ENCODE data around the gene LYPD1. TPM values are rescaled to one million over a fixed set of nuclear protein-coding genes. Genes with fewer than 3 reads are reported as not detected.

The LYPD1 gene
- total RNA-seq, 6 experiments from 2014 or later = 0.27 to 1.5 (median 0.81) TPM; not detected in 1

GRCh38 chr2:132665401-132666140 is 4.4 kb downstream of the LYPD1 start:
- no peak overlapping the region for H3K27ac ChIP-seq
- no peak overlapping the region for H3K4me3 ChIP-seq
- no peaks in the 10 kb centered on the region for H3K9me3 ChIP-seq
- no peaks in the 10 kb centered on the region for H3K36me3 ChIP-seq
- no peak for ATAC-seq
- H3K27me3 ChIP-seq = peaks cover 0 to 11% of the 10 kb centered on the region in 2 donors
- no peak for TF ChIP-seq CTCF (IDR thresholded peaks at IDR 0.05)
- TF ChIP-seq POLR2A (IDR thresholded peaks at IDR 0.05) = no peak
- DNase-seq = no peak
- intact Hi-C loops (cut with DNase I) = no loop called here
- peaks cover 0 to 19% (median 4%) of the 10 kb centered on the region in 4 donors for H3K4me1 ChIP-seq
- WGBS (ENCODE audit: insufficient coverage, low coverage, low lambda C conversion rate, missing lambda C conversion rate) = 59% methylated on average over 3 of the region's 4 CpGs

DNA sequence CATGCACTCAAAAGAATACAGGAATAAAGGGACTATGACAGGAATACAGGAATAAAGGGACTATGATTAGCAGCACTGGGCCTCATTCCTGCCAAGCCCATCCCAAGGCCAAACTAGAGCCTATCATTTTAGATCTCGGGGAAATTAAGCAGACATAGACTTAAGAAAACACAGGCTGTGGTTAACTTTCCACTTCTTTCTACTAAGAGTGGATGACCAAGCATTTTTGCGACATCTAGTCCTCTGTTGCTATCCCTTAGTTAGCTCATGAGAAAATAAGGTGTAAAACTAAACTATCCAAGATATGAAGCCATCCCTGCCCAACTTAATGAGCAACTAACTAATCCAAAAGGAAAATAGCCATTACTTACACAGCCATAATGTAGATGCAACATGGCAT is 5.9 kb downstream of the LYPD1 start:
- ATAC-seq = no peak
- no peak overlapping the region for H3K4me3 ChIP-seq
- no peak for DNase-seq
- intact Hi-C loops (cut with DNase I) = no loop called here
- H3K4me1 ChIP-seq = peaks cover 0 to 10% (median 2%) of the 10 kb centered on the region in 4 donors
- H3K36me3 ChIP-seq = no peaks in the 10 kb centered on the region
- WGBS (ENCODE audit: insufficient coverage, low coverage, low lambda C conversion rate, missing lambda C conversion rate) = 40% methylated on average over 2 of the region's 2 CpGs
- TF ChIP-seq CTCF (IDR thresholded peaks at IDR 0.05) = no peak
- no peak for TF ChIP-seq POLR2A (IDR thresholded peaks at IDR 0.05)
- H3K9me3 ChIP-seq = no peaks in the 10 kb centered on the region
- H3K27me3 ChIP-seq = peaks cover 0 to 8% of the 10 kb centered on the region in 2 donors
- H3K27ac ChIP-seq = no peak overlapping the region

DNA sequence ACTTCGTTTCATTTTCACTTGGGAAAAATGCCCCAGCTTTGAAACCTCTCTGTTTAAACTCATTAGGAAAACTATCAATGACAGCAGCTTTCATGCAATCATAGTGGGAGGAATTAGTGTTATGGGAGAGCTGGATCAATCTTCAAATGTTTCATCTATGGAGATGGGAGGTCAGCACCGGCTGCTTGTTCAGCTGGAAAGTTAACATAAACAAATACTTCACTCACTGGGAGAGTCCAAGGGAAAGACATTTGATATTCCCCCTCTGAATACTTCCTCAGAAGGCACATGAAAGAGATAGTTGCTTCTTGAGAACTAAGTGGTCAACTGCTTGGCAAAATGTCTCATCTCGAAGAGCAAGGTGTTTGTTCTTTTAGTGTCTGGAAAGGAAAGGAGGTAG is 7.3 kb downstream of the LYPD1 start:
- TF ChIP-seq POLR2A (IDR thresholded peaks at IDR 0.05) = no peak
- TF ChIP-seq CTCF (IDR thresholded peaks at IDR 0.05) = no peak
- intact Hi-C loops (cut with DNase I) = no loop called here
- ATAC-seq = no peak
- no peak overlapping the region for H3K4me3 ChIP-seq
- H3K36me3 ChIP-seq = no peaks in the 10 kb centered on the region
- H3K4me1 ChIP-seq = peaks cover 0 to 3% (median 0%) of the 10 kb centered on the region in 4 donors
- no peaks in the 10 kb centered on the region for H3K9me3 ChIP-seq
- no peak for DNase-seq
- no peak overlapping the region for H3K27ac ChIP-seq
- WGBS (ENCODE audit: insufficient coverage, low coverage, low lambda C conversion rate, missing lambda C conversion rate) = 37% methylated on average over 3 of the region's 3 CpGs
- no peaks in the 10 kb centered on the region for H3K27me3 ChIP-seq

DNA sequence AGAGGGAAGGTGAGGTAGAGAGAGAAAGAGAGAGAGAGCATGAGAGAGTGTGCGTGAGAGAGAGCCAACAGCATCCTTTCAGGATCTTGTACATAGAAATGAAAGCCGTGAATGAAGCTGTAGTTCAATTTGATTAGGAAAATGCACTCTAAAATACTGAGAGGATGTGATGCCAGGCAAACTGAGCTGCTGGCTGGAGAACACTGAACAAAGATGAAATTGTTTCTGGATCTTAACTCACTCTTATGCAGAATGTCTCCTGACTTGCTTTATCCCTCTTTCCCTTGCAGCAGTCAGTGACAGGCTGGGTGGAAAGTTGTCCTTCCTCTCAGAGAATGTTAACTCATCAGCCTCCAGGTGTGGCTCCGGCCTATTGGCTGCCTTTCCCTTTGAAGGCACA is 10.7 kb downstream of the LYPD1 start:
- intact Hi-C loops (cut with DNase I) = no loop called here
- Histone ChIP-seq H3K27ac (no peak overlapping the region), H3K4me1 (no peaks in the 10 kb centered on the region), H3K4me3 (no peak overlapping the region), H3K9me3 (no peaks in the 10 kb centered on the region), H3K27me3 (no peaks in the 10 kb centered on the region), H3K36me3 (no peaks in the 10 kb centered on the region)
- ATAC-seq (no peak), DNase-seq (no peak)
- TF ChIP-seq POLR2A (IDR thresholded peaks at IDR 0.05) = no peak
- no peak for TF ChIP-seq CTCF (IDR thresholded peaks at IDR 0.05)
- 95% methylated on average over 3 of the region's 3 CpGs for whole genome bisulfite sequencing (ENCODE audit: insufficient coverage, low coverage, low lambda C conversion rate, missing lambda C conversion rate)

Data from right lobe of liver (tissue), 6 donors.